ENCODE measurements around the gene ANKS1A. TPM values are rescaled to one million over a fixed set of nuclear protein-coding genes. Genes with fewer than 3 reads are reported as not detected.

Gene ANKS1A
- total and polyA plus RNA-seq, 2 experiments from 2014 or later, result 3.2 to 4.4 TPM

DNA sequence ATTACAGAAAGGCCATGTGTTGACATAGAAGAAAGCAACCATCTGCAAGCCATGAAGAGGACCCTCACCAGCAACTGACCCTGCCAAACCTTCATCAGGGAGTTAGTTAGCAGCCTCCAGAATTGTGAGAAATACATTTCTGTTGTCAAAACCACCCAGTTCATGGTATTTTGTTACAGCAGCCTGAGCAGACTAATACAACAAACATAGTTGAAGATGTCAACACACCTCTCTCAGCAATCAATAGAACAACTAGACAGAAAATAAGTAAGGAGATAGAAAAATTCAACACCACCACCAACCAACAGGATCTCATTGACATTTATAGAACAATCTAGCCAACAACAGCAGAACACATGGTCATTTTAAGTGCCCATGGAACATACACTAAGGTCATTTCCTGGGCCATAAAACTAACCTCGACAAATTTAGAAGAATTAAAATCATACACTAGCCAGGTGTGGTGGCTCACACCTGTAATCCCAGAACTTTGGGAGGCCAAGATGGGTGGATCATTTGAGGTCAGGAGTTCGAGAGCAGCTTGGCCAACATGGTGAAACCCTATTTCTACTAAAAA, 219.3 kb downstream of the ANKS1A start:
- 65 to 71% methylated on average over 2 of the region's 2 CpGs for WGBS, 2 experiments (ENCODE audit: low coverage in 1 of 2, low lambda C conversion rate in 2 of 2, missing lambda C conversion rate in 2 of 2)

DNA sequence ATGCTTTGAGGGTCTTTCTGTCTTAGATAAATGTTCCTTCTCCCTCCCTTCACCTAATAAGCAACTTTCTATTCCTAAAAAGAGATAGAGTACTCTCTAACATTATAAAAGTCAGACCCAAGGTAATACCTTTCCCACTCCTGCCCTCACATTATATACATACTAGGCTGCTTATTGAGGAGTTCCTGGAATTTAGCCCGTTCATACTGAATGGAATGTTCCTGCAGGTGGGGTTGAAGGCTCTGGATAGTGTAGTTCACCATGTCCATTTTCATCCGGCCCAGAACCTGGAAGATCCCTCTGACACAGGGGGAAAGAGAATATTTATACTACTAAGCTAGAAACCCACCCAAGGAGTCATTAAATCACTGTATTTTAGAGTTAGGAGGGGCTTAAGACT, 231.7 kb downstream of the ANKS1A start:
- Histone ChIP-seq H3K79me2 (ENCODE audit: insufficient read depth) (no peaks in the 10 kb centered on the region), H3F3A (ENCODE audit: insufficient read depth) (no peaks in the 10 kb centered on the region), H3K27ac (no peak overlapping the region), H3K9ac (no peak overlapping the region), H3K4me2 (ENCODE audit: unreplicated experiment) (no peak overlapping the region), H3K4me1 (ENCODE audit: insufficient read depth) (no peaks in the 10 kb centered on the region), H2AFZ (no peak overlapping the region), H3K36me3 (ENCODE audit: low read depth) (no peaks in the 10 kb centered on the region), H3K27me3 (replicated peaks; ENCODE audit: insufficient read depth) (no peaks in the 10 kb centered on the region), H3K4me3 (no peak overlapping the region), H3K9me3 (ENCODE audit: low read depth) (no peaks in the 10 kb centered on the region), H3K9me2 (ENCODE audit: insufficient read depth) (no peaks in the 10 kb centered on the region), H4K20me1 (ENCODE audit: insufficient read depth) (no peaks in the 10 kb centered on the region)
- 83 to 85% methylated on average over 2 of the region's 2 CpGs for WGBS, 2 experiments (ENCODE audit: low coverage in 1 of 2, low lambda C conversion rate in 2 of 2, missing lambda C conversion rate in 2 of 2)
- in situ Hi-C loops (cut with MboI), result no loop called here
- TF ChIP-seq EZH2 (IDR thresholded peaks at IDR 0.05; ENCODE audit: insufficient read depth, poor library complexity, severe bottlenecking) (no peak), EZH2phosphoT487 (IDR thresholded peaks at IDR 0.05; ENCODE audit: insufficient read depth, low read depth) (no peak)
- no peak for DNase-seq

More for the DNA sequence above, 219.3 kb downstream of the ANKS1A start:
- in situ Hi-C loops (cut with MboI), result no loop called here
- DNase-seq, result no peak
- Histone ChIP-seq H3K36me3 (ENCODE audit: low read depth) (no peaks in the 10 kb centered on the region), H4K20me1 (ENCODE audit: insufficient read depth) (no peaks in the 10 kb centered on the region), H2AFZ (no peak overlapping the region), H3K27me3 (replicated peaks; ENCODE audit: insufficient read depth) (no peaks in the 10 kb centered on the region), H3F3A (ENCODE audit: insufficient read depth) (no peaks in the 10 kb centered on the region), H3K79me2 (ENCODE audit: insufficient read depth) (no peaks in the 10 kb centered on the region), H3K9me3 (ENCODE audit: low read depth) (no peaks in the 10 kb centered on the region), H3K9ac (no peak overlapping the region), H3K4me1 (ENCODE audit: insufficient read depth) (no peaks in the 10 kb centered on the region), H3K4me3 (no peak overlapping the region), H3K4me2 (ENCODE audit: unreplicated experiment) (no peak overlapping the region), H3K27ac (no peak overlapping the region), H3K9me2 (ENCODE audit: insufficient read depth) (no peaks in the 10 kb centered on the region)
- no peak for TF ChIP-seq EZH2 (IDR thresholded peaks at IDR 0.05; ENCODE audit: insufficient read depth, poor library complexity, severe bottlenecking)
- TF ChIP-seq EZH2phosphoT487 (IDR thresholded peaks at IDR 0.05; ENCODE audit: insufficient read depth, low read depth), result no peak

DNA sequence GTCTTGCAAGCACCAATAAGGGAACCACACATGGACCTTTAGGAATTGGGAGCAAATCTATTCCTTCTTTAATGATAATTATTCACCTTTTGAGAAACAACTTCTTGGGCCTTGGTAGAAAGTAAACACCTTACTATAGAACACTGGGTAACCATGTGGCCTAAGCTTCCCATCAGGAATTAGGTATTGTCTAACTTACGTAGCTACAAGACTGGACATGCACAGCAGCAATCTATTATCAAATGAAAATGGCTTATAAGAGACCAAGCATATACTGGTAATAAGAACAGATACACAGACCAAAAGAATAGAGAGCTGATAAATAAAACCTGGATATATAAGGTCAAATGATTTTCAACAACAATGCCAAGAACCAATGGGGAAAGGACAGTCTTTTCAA, 235.3 kb downstream of the ANKS1A start:
- H3K9me3 ChIP-seq (ENCODE audit: low read depth), result no peaks in the 10 kb centered on the region
- H3K4me2 ChIP-seq (ENCODE audit: unreplicated experiment), result no peak overlapping the region
- H3K79me2 ChIP-seq (ENCODE audit: insufficient read depth), result no peaks in the 10 kb centered on the region
- no peak for TF ChIP-seq EZH2 (IDR thresholded peaks at IDR 0.05; ENCODE audit: insufficient read depth, poor library complexity, severe bottlenecking)
- no peak for TF ChIP-seq EZH2phosphoT487 (IDR thresholded peaks at IDR 0.05; ENCODE audit: insufficient read depth, low read depth)
- no peaks in the 10 kb centered on the region for H3K9me2 ChIP-seq (ENCODE audit: insufficient read depth)
- in situ Hi-C loops (cut with MboI), result no loop called here
- 97% methylated on average over 1 of the region's 1 CpG for WGBS, 2 experiments (ENCODE audit: low coverage in 1 of 2, low lambda C conversion rate in 2 of 2, missing lambda C conversion rate in 2 of 2)
- no peak overlapping the region for H3K9ac ChIP-seq
- H3K36me3 ChIP-seq (ENCODE audit: low read depth), result no peaks in the 10 kb centered on the region
- H4K20me1 ChIP-seq (ENCODE audit: insufficient read depth), result no peaks in the 10 kb centered on the region
- no peak overlapping the region for H3K4me3 ChIP-seq
- H3F3A ChIP-seq (ENCODE audit: insufficient read depth), result no peaks in the 10 kb centered on the region
- H2AFZ ChIP-seq, result no peak overlapping the region
- no peaks in the 10 kb centered on the region for H3K27me3 ChIP-seq (replicated peaks; ENCODE audit: insufficient read depth)
- no peaks in the 10 kb centered on the region for H3K4me1 ChIP-seq (ENCODE audit: insufficient read depth)
- no peak for DNase-seq
- H3K27ac ChIP-seq, result no peak overlapping the region

DNA sequence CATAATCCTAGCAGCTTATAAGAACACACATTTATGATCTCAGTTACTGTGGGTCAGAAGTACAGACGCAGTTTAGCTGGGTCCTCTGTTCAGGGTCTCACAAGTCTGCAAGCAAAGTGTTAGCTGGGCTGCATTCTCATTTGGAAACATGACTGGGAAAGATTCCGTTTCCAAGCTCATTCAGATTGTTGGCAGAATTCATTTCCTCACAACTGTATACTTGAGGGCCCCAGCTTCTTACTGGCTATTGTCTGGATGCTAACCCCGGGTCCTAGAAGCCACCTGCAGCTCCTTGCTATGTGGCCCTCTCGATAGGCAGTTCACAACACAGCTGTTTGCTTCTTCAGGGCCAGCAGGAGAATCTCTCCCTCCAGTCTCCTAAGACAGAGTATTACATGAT, 239.0 kb downstream of the ANKS1A start:
- no peak overlapping the region for H2AFZ ChIP-seq
- H3K9me2 ChIP-seq (ENCODE audit: insufficient read depth), result no peaks in the 10 kb centered on the region
- H3K9ac ChIP-seq, result no peak overlapping the region
- no peaks in the 10 kb centered on the region for H4K20me1 ChIP-seq (ENCODE audit: insufficient read depth)
- H3K4me3 ChIP-seq, result no peak overlapping the region
- H3K4me1 ChIP-seq (ENCODE audit: insufficient read depth), result no peaks in the 10 kb centered on the region
- no peak for DNase-seq
- in situ Hi-C loops (cut with MboI), result no loop called here
- WGBS, 2 experiments (ENCODE audit: low coverage in 1 of 2, low lambda C conversion rate in 2 of 2, missing lambda C conversion rate in 2 of 2), result 55 to 60% methylated on average over 4 of the region's 4 CpGs
- H3K36me3 ChIP-seq (ENCODE audit: low read depth), result no peaks in the 10 kb centered on the region
- no peak for TF ChIP-seq EZH2phosphoT487 (IDR thresholded peaks at IDR 0.05; ENCODE audit: insufficient read depth, low read depth)
- no peak for TF ChIP-seq EZH2 (IDR thresholded peaks at IDR 0.05; ENCODE audit: insufficient read depth, poor library complexity, severe bottlenecking)
- no peak overlapping the region for H3K4me2 ChIP-seq (ENCODE audit: unreplicated experiment)
- no peaks in the 10 kb centered on the region for H3F3A ChIP-seq (ENCODE audit: insufficient read depth)
- H3K9me3 ChIP-seq (ENCODE audit: low read depth), result no peaks in the 10 kb centered on the region
- no peaks in the 10 kb centered on the region for H3K79me2 ChIP-seq (ENCODE audit: insufficient read depth)
- no peak overlapping the region for H3K27ac ChIP-seq
- H3K27me3 ChIP-seq (replicated peaks; ENCODE audit: insufficient read depth), result no peaks in the 10 kb centered on the region

- H3K9me3 ChIP-seq (ENCODE audit: low read depth), result no peaks in the 10 kb centered on the region
- H3K79me2 ChIP-seq (ENCODE audit: insufficient read depth), result no peaks in the 10 kb centered on the region
- H3K27ac ChIP-seq, result no peak overlapping the region
- TF ChIP-seq EZH2phosphoT487 (IDR thresholded peaks at IDR 0.05; ENCODE audit: insufficient read depth, low read depth) (no peak), EZH2 (IDR thresholded peaks at IDR 0.05; ENCODE audit: insufficient read depth, poor library complexity, severe bottlenecking) (no peak)
- no peaks in the 10 kb centered on the region for H4K20me1 ChIP-seq (ENCODE audit: insufficient read depth)
- H3K9ac ChIP-seq, result no peak overlapping the region
- no peaks in the 10 kb centered on the region for H3K36me3 ChIP-seq (ENCODE audit: low read depth)
- peak; percentile 64 for DNase-seq
- no peak overlapping the region for H2AFZ ChIP-seq
- H3K27me3 ChIP-seq (replicated peaks; ENCODE audit: insufficient read depth), result no peaks in the 10 kb centered on the region
- in situ Hi-C loops (cut with MboI), result no loop called here
- H3K9me2 ChIP-seq (ENCODE audit: insufficient read depth), result no peaks in the 10 kb centered on the region
- no peak overlapping the region for H3K4me3 ChIP-seq
- H3K4me2 ChIP-seq (ENCODE audit: unreplicated experiment), result no peak overlapping the region
- WGBS, 2 experiments (ENCODE audit: low coverage in 1 of 2, low lambda C conversion rate in 2 of 2, missing lambda C conversion rate in 2 of 2), result 87 to 94% methylated on average over 3 of the region's 3 CpGs
- no peaks in the 10 kb centered on the region for H3K4me1 ChIP-seq (ENCODE audit: insufficient read depth)
- H3F3A ChIP-seq (ENCODE audit: insufficient read depth), result no peaks in the 10 kb centered on the region
These were observed 239.4 kb downstream of the ANKS1A start for GRCh38 chr6:35128496-35128895.
